Mesenchymal stem cell (in vitro differentiated cells and primary cell): ENCODE results near the gene MCF2L2.

Source experiments
- DNase-seq: peaks from one replicate; pipeline ENCODE4 v3.0.0-alpha.2; 2013
- H2AFZ ChIP-seq: one replicate; pipeline ENCODE4 v1.6.1; 2013; ENCODE audit warnings: low read depth, mild to moderate bottlenecking, control low read depth, inconsistent platforms, low read length, moderate library complexity
- H2AK5ac ChIP-seq: 2 replicates; pipeline ENCODE4 v1.6.1; 2013; ENCODE audit warnings: low read length, moderate library complexity, mild to moderate bottlenecking, inconsistent platforms; ENCODE audit not compliant: severe bottlenecking
- H2BK120ac ChIP-seq: one replicate; pipeline ENCODE4 v1.6.1; 2013; ENCODE audit warnings: low read depth, mild to moderate bottlenecking, inconsistent platforms, low read length, moderate library complexity
- H2BK12ac ChIP-seq, 2 experiments: one replicate each; pipeline ENCODE4 v1.6.1; 2013; ENCODE audit warnings: inconsistent platforms in 2 of 2, low read length in 2 of 2, mild to moderate bottlenecking in 2 of 2, moderate library complexity in 2 of 2, control low read depth in 1 of 2
- H2BK15ac ChIP-seq: one replicate; pipeline ENCODE4 v1.6.1; 2013; ENCODE audit warnings: mild to moderate bottlenecking, low read depth, inconsistent platforms; ENCODE audit not compliant: poor library complexity, severe bottlenecking
- H2BK5ac ChIP-seq: 2 replicates; pipeline ENCODE4 v1.6.1; 2013; ENCODE audit warnings: low read depth, mild to moderate bottlenecking, low read length, control low read depth, inconsistent platforms; ENCODE audit not compliant: poor library complexity, severe bottlenecking
- H3K14ac ChIP-seq, 2 experiments: one replicate each; pipeline ENCODE4 v1.6.1; 2013; ENCODE audit warnings: inconsistent platforms in 2 of 2, low read length in 2 of 2, control low read depth in 1 of 2, mild to moderate bottlenecking in 1 of 2, moderate library complexity in 1 of 2
- H3K18ac ChIP-seq, 2 experiments: one replicate each; pipeline ENCODE4 v1.6.1; 2013; ENCODE audit warnings: inconsistent platforms in 2 of 2, low read length in 2 of 2, control low read depth in 1 of 2, low read depth in 1 of 2, mild to moderate bottlenecking in 1 of 2
- H3K23ac ChIP-seq, 2 experiments: one replicate each; pipeline ENCODE4 v1.6.1; 2013; ENCODE audit warnings: inconsistent platforms in 2 of 2, low read length in 2 of 2, mild to moderate bottlenecking in 2 of 2, moderate library complexity in 2 of 2, control low read depth in 1 of 2
- H3K27ac ChIP-seq: 2 replicates; pipeline ENCODE4 v1.5.1; 2013; ENCODE audit warnings: mild to moderate bottlenecking, moderate library complexity, low read length, control low read depth, inconsistent platforms; ENCODE audit not compliant: poor library complexity, severe bottlenecking
- H3K27me3 ChIP-seq, 2 experiments: 2 replicates each; pipeline versions ENCODE4 v1.6.1 to v1.7.0; 2013; ENCODE audit warnings: low read length in 2 of 2, mild to moderate bottlenecking in 2 of 2, moderate library complexity in 2 of 2, control low read depth in 1 of 2, inconsistent platforms in 1 of 2; ENCODE audit not compliant: control insufficient read depth in 1 of 2, insufficient read depth in 1 of 2
- H3K36me3 ChIP-seq, 2 experiments: 2 replicates each; pipeline versions ENCODE4 v1.6.1 to v1.7.0; 2013; ENCODE audit warnings: low read length in 2 of 2, control low read depth in 1 of 2, inconsistent platforms in 1 of 2, low read depth in 1 of 2, mild to moderate bottlenecking in 1 of 2; ENCODE audit not compliant: insufficient read depth in 2 of 2, control insufficient read depth in 1 of 2
- H3K4ac ChIP-seq, 2 experiments: one replicate each; pipeline ENCODE4 v1.6.1; 2013; ENCODE audit warnings: inconsistent platforms in 2 of 2, low read length in 2 of 2, mild to moderate bottlenecking in 2 of 2, moderate library complexity in 2 of 2, control low read depth in 1 of 2, low read depth in 1 of 2
- H3K4me1 ChIP-seq: 2 replicates; pipeline ENCODE4 v1.6.1; 2013; ENCODE audit warnings: low read depth, low read length, control low read depth; ENCODE audit not compliant: control insufficient read depth, insufficient read depth
- H3K4me2 ChIP-seq: 2 replicates; pipeline ENCODE4 v1.6.1; 2013; ENCODE audit warnings: low read length, mild to moderate bottlenecking, inconsistent platforms; ENCODE audit not compliant: poor library complexity, severe bottlenecking
- H3K4me3 ChIP-seq, 2 experiments: 2 replicates each; pipeline versions ENCODE4 v1.5.1 to v1.7.0; 2013; ENCODE audit warnings: low read length in 2 of 2, mild to moderate bottlenecking in 2 of 2, control low read depth in 1 of 2, low read depth in 1 of 2; ENCODE audit not compliant: insufficient read depth in 1 of 2
- H3K79me1 ChIP-seq: replicated peaks from 2 replicates; pipeline ENCODE4 v1.6.1; 2013; ENCODE audit warnings: mild to moderate bottlenecking, control low read depth, low read length, inconsistent platforms; ENCODE audit not compliant: poor library complexity, severe bottlenecking
- H3K9ac ChIP-seq: 2 replicates; pipeline ENCODE4 v1.7.0; 2013; ENCODE audit warnings: mild to moderate bottlenecking, low read length, moderate library complexity
- H3K9me3 ChIP-seq: 2 replicates; pipeline ENCODE4 v1.7.0; 2013; ENCODE audit warnings: mild to moderate bottlenecking, low read length; ENCODE audit not compliant: control insufficient read depth
- H4K8ac ChIP-seq: one replicate; pipeline ENCODE4 v1.6.1; 2013; ENCODE audit warnings: inconsistent platforms, mild to moderate bottlenecking, low read length, moderate library complexity
- H4K91ac ChIP-seq: one replicate; pipeline ENCODE4 v1.6.1; 2013; ENCODE audit warnings: mild to moderate bottlenecking, low read length, inconsistent platforms
- WGBS: methylation state at CpG from one replicate; pipeline ENCODE4 v1.1.7; 2013; ENCODE audit warnings: mixed read lengths; 5-methylcytosine and 5-hydroxymethylcytosine counted together

Gene MCF2L2

GRCh38 chr3:183317271-183317670 is 111.1 kb downstream of the MCF2L2 start:
- H2BK5ac ChIP-seq = no peak overlapping the region
- no peaks in the 10 kb centered on the region for H3K27me3 ChIP-seq
- no peak overlapping the region for H3K18ac ChIP-seq
- H2BK12ac ChIP-seq = no peak overlapping the region
- H3K14ac ChIP-seq = no peak overlapping the region
- WGBS = 98% methylated on average over 8 of the region's 8 CpGs
- no peak overlapping the region for H2AK5ac ChIP-seq
- no peak overlapping the region for H2BK15ac ChIP-seq
- no peak for DNase-seq
- no peak overlapping the region for H2AFZ ChIP-seq
- no peak overlapping the region for H3K27ac ChIP-seq
- H3K23ac ChIP-seq = no peak overlapping the region
- H3K36me3 ChIP-seq = no peaks in the 10 kb centered on the region
- H3K9ac ChIP-seq = no peak overlapping the region
- no peak overlapping the region for H2BK120ac ChIP-seq
- no peak overlapping the region for H3K4me3 ChIP-seq
- H3K4me2 ChIP-seq = no peak overlapping the region
- H3K9me3 ChIP-seq = no peaks in the 10 kb centered on the region
- H3K4ac ChIP-seq = no peak overlapping the region
- H4K8ac ChIP-seq = no peak overlapping the region
- H3K79me1 ChIP-seq = no peaks in the 10 kb centered on the region
- H3K4me1 ChIP-seq = peaks cover 4% of the 10 kb centered on the region
- no peak overlapping the region for H4K91ac ChIP-seq

GRCh38 chr3:183315739-183316138 is 112.7 kb downstream of the MCF2L2 start:
- no peaks in the 10 kb centered on the region for H3K36me3 ChIP-seq
- H3K18ac ChIP-seq = no peak overlapping the region
- no peak overlapping the region for H2BK12ac ChIP-seq
- no peak overlapping the region for H3K23ac ChIP-seq
- H3K4me1 ChIP-seq = peaks cover 4% of the 10 kb centered on the region
- H4K8ac ChIP-seq = no peak overlapping the region
- H2BK5ac ChIP-seq = no peak overlapping the region
- H3K4ac ChIP-seq = no peak overlapping the region
- no peak overlapping the region for H3K27ac ChIP-seq
- H2BK120ac ChIP-seq = no peak overlapping the region
- no peaks in the 10 kb centered on the region for H3K27me3 ChIP-seq
- no peak overlapping the region for H3K14ac ChIP-seq
- DNase-seq = no peak
- H3K9ac ChIP-seq = no peak overlapping the region
- H2AFZ ChIP-seq = no peak overlapping the region
- no peak overlapping the region for H4K91ac ChIP-seq
- 89% methylated on average over 8 of the region's 8 CpGs for WGBS
- no peak overlapping the region for H2BK15ac ChIP-seq
- no peak overlapping the region for H3K4me2 ChIP-seq
- H3K79me1 ChIP-seq = no peaks in the 10 kb centered on the region
- H2AK5ac ChIP-seq = no peak overlapping the region
- H3K9me3 ChIP-seq = no peaks in the 10 kb centered on the region
- no peak overlapping the region for H3K4me3 ChIP-seq

- H3K14ac ChIP-seq = no peak overlapping the region
- H3K18ac ChIP-seq = no peak overlapping the region
- WGBS = 91% methylated on average over 7 of the region's 7 CpGs
Observed at GRCh38 chr3:183313764-183314163, 114.7 kb downstream of the MCF2L2 start.

GRCh38 chr3:183313351-183313750 is 115.1 kb downstream of the MCF2L2 start:
- Histone ChIP-seq H3K9ac (no peak overlapping the region), H3K79me1 (no peaks in the 10 kb centered on the region), H4K91ac (no peak overlapping the region), H3K27me3 (no peaks in the 10 kb centered on the region), H2AK5ac (no peak overlapping the region), H3K27ac (no peak overlapping the region), H3K36me3 (no peaks in the 10 kb centered on the region), H3K4me1 (peaks cover 4% of the 10 kb centered on the region), H3K4me3 (no peak overlapping the region), H3K14ac (no peak overlapping the region), H4K8ac (no peak overlapping the region), H2BK120ac (no peak overlapping the region), H2BK15ac (no peak overlapping the region), H2BK5ac (no peak overlapping the region), H3K9me3 (no peaks in the 10 kb centered on the region), H3K23ac (no peak overlapping the region), H2BK12ac (peak overlapping the region in 1 of 2 experiments; percentile 72), H2AFZ (no peak overlapping the region), H3K4ac (no peak overlapping the region), H3K4me2 (no peak overlapping the region), H3K18ac (no peak overlapping the region)
- 100% methylated on average over 3 of the region's 4 CpGs for WGBS
- no peak for DNase-seq

More at GRCh38 chr3:183313764-183314163, 114.7 kb downstream of the MCF2L2 start:
- no peaks in the 10 kb centered on the region for H3K36me3 ChIP-seq
- H4K8ac ChIP-seq = peak overlapping the region; percentile 66
- no peak overlapping the region for H3K4me3 ChIP-seq
- H4K91ac ChIP-seq = no peak overlapping the region
- H3K79me1 ChIP-seq = no peaks in the 10 kb centered on the region
- no peak overlapping the region for H3K9ac ChIP-seq
- peaks cover 4% of the 10 kb centered on the region for H3K4me1 ChIP-seq
- no peak overlapping the region for H2AK5ac ChIP-seq
- H3K23ac ChIP-seq = no peak overlapping the region
- H3K4ac ChIP-seq = no peak overlapping the region
- H2BK5ac ChIP-seq = no peak overlapping the region
- no peak overlapping the region for H2BK120ac ChIP-seq
- no peak overlapping the region for H2BK15ac ChIP-seq
- no peak overlapping the region for H3K27ac ChIP-seq
- no peak overlapping the region for H2AFZ ChIP-seq
- no peak overlapping the region for H3K4me2 ChIP-seq
- no peaks in the 10 kb centered on the region for H3K9me3 ChIP-seq
- no peak for DNase-seq
- peak overlapping the region; percentile 2 to 72 for H2BK12ac ChIP-seq
- H3K27me3 ChIP-seq = no peaks in the 10 kb centered on the region
